ENCODE measurements around the gene FBXO24. TPM values are rescaled to one million over a fixed set of nuclear protein-coding genes. Genes with fewer than 3 reads are reported as not detected.

FBXO24 gene
- total RNA-seq, 8 experiments from 2014 or later: 0.25 to 1.9 (median 0.75) TPM

DNA sequence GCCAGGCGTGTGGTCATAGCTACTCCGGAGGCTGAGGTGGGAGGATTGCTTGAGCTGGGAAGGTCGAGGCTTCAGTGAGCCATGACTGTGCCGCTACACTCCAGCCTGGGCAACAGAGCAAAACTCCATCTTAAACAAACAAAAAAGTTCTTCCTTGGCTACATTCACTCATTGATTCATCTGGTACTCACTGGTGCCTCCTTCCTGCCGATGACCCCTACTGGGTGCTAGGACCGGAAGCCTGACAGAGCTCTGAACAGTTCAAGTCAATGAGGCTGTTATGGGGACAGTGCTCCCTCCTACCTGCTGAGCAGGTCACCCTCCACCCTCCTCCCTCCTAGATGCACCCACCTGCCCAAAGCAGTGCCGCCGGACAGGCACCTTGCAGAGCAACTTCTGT lies 21.0 kb downstream of the FBXO24 start:
- no peak overlapping the region for H3K27ac ChIP-seq
- WGBS, 10 experiments: 67 to 96% (median 94%) methylated on average over 1 to 6 of the region's 8 CpGs; no CpG with 5 or more reads in 7 of the 10 experiments
- H3K4me1 ChIP-seq (replicated peaks in 1 of 2): peaks cover 26 to 28% of the 10 kb centered on the region in 2 donors
- ATAC-seq (replicated peaks in 6 of 8): no peak
- no peak overlapping the region for H3K4me3 ChIP-seq
- in situ Hi-C loops (cut with MboI; ENCODE audit: low pct_unique_long_range_greater_than_20kb in 2 of 9, low sequenced_read_pairs in 9 of 9, unreplicated experiment in 9 of 9): no loop called here

DNA sequence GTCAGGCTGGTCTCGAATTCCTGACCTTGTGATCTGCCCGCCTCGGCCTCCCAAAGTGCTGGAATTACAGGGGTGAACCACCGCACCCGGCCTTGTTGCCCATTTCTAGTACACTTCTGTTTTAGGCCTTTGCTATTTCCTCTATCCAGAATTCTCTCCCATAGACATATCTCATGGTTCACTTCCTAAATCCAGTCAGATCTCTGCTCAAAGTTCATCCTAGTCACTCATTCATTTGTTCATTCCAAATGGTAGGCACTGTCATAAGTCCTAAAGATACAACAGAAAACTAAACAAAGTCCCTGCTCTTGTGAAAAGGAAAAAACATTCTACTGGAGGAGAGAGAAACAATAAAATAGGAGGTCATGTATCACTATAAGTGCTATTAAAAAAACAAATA lies 23.8 kb downstream of the FBXO24 start:
- no peak for ATAC-seq (replicated peaks in 6 of 8)
- Histone ChIP-seq H3K27ac (no peak overlapping the region), H3K4me3 (no peak overlapping the region), H3K4me1 (replicated peaks in 1 of 2) (peaks cover 8 to 11% of the 10 kb centered on the region in 2 donors)
- in situ Hi-C loops (cut with MboI; ENCODE audit: low pct_unique_long_range_greater_than_20kb in 2 of 9, low sequenced_read_pairs in 9 of 9, unreplicated experiment in 9 of 9): no loop called here
- WGBS, 10 experiments: 82 to 100% (median 96%) methylated on average over 4 to 5 of the region's 5 CpGs; no CpG with 5 or more reads in 7 of the 10 experiments

DNA sequence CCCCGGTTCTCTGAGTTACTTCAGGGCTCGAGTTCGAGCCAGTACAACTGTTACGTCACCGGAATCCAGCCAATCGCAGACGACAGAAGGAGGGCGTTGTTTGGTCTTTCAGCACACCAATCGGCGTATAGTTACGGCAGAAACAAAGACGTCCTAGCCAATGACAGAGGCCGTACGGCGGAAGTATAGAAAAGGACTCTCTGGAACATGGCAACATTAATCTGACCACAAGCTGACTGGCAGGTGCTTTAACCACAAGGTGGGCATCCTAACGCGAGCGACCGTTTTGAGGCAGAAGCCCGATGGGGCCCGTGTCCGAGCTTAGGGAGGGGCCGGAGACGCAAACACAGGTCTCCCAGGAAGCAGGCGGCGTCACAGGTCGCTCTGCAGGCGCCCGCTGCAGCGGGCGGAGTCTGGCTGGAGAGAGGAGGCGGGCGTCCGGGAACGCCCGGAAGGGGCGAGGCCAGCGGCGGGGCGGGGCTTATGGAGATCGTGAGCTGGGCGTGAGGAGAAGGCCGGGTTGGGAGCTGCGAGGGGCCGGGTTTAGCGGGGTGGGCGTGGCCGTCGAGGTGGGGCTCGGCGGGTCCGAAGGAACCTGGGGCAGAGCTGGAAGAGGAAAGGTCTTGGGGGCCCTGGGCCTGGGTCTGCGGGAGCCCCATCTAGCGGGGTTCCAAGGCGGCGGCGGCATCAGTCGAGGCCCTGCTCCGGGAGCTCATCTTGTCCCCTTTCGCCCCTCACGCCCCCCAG lies 26.0 kb downstream of the FBXO24 start, which contains the start of gene MOSPD3:
Gene MOSPD3 (plus strand): TSS at position 558 of the 747 bp plus-strand sequence. CDS start 252 bp downstream, outside the sequence.
- ATAC-seq (replicated peaks in 6 of 8): peak; percentile 90 to 95 (median 94)
- in situ Hi-C loops (cut with MboI; ENCODE audit: low pct_unique_long_range_greater_than_20kb in 2 of 9, low sequenced_read_pairs in 9 of 9, unreplicated experiment in 9 of 9): no loop called here
- WGBS, 10 experiments: 0 to 2% (median 1%) methylated on average over 7 to 15 of the region's 61 CpGs; no CpG with 5 or more reads in 4 of the 10 experiments

DNA sequence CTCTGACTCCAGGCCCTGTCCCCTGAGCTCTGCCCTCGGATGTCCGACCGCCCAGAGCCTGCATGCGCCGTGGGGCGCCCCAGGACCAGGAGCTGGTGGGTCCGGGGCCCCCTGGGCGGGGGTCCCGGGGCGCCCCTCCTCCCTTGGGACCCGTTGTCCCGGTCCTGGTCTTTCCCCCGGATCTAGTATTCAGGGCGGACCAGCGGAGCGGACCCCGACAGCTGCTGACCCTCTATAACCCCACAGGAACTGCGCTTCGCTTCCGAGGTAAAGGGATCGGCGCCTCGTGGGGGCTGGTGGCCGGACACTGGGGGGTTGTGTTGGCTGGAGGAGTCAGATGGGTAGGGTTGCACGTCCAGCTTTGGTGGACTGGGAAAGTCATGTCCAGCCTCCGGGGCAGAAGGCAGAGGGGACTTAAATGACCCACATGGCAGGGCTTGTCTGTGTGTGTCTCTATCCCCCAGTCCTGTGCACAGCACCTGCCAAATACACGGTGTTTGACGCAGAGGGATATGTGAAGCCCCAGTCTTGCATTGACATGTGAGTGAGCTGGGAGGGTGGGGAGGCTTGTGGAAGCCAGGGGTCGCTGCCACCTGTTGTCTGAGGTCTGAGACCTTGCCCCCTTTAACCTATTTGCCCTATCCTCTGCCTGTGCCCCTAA lies 26.7 kb downstream of the FBXO24 start:
- peak; percentile 1 to 20 (median 10) for ATAC-seq (replicated peaks in 6 of 8)
- in situ Hi-C loops (cut with MboI; ENCODE audit: low pct_unique_long_range_greater_than_20kb in 2 of 9, low sequenced_read_pairs in 9 of 9, unreplicated experiment in 9 of 9): no loop called here
- 0 to 50% (median 10%) methylated on average over 1 to 2 of the region's 29 CpGs; no CpG with 5 or more reads in 7 of the 10 experiments for WGBS, 10 experiments
- Histone ChIP-seq H3K27ac (peak overlapping the region; percentile 93 to 96), H3K4me1 (replicated peaks in 1 of 2) (peaks cover 3% of the 10 kb centered on the region in 2 donors), H3K4me3 (peak overlapping the region; percentile 65 to 95 (median 73))

More for the DNA sequence above, 26.0 kb downstream of the FBXO24 start, which contains the start of gene MOSPD3:
- peak within 1 kb of the TSS; percentile 93 to 96 for H3K27ac ChIP-seq
- H3K4me3 ChIP-seq: peak within 1 kb of the TSS; percentile 65 to 95 (median 73)
- H3K4me1 ChIP-seq (replicated peaks in 1 of 2): peaks cover 3% of the 10 kb centered on the region in 2 donors

DNA sequence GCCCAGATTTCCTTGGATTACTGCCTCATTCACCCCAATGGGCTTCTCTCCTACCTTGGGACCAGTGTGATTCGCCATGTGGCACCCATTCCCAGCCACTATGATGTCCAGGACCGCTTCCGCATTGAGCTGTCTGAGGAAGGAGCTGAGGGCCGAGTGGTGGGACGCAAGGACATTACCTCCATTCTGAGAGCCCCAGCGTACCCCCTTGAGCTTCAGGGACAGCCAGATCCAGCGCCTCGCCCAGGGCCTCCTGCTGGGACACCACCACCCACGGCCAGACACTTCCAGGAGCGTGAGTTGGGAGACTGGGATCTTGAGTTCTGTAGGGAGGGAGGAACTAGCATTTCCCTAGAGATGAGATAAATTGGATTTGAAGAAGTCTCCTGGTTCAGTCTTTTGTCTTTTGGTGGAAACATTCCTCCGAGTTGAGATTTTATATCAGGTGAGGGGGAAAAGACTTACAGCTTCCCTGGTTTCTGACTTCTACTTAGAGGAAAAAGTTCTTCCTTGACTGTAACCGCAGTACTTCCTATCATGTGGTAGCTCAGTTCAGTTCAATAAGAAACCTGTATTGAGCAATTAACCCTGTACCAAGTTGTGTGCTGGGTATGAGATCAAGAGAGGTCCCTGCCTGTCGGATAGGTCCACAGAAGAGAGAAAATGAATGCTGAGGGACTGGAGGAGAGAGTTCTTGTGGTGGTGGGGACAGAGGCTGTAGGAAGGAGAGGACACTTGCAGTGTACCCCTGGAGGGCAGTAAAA lies 27.5 kb downstream of the FBXO24 start:
- H3K4me1 ChIP-seq (replicated peaks in 1 of 2): peaks cover 3% of the 10 kb centered on the region in 2 donors
- 81 to 100% (median 92%) methylated on average over 2 to 9 of the region's 13 CpGs; no CpG with 5 or more reads in 2 of the 10 experiments for WGBS, 10 experiments
- in situ Hi-C loops (cut with MboI; ENCODE audit: low pct_unique_long_range_greater_than_20kb in 2 of 9, low sequenced_read_pairs in 9 of 9, unreplicated experiment in 9 of 9): no loop called here
- ATAC-seq (replicated peaks in 6 of 8): no peak
- H3K4me3 ChIP-seq: peak overlapping the region; percentile 65 to 95 (median 73)
- H3K27ac ChIP-seq: no peak overlapping the region

DNA sequence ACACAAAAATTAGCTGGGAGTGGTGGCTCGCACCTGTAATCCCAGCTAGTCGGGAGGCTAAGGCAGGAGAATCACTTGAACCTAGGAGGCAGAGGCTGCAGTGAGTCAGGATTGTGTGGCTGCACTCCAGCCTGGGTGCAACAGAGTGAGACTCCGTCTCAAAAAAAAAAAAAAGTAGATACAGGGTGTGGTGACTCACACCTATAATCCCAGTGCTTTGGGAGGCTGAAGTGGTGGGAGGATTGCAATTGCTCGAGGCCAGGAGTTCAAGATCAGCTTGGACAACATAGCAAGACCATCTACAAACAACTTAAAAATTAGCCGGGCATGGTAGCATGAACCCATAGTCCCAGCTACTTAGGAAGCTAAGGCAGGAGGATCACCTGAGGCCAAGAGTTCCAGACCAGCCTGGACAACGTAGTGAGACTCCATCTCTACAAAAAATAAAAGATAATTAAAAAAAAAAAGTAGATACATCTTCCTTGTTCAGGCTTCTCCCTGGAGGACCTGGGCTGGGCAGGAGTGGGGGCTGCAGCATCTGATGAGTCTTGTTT lies 28.3 kb downstream of the FBXO24 start:
- ATAC-seq (replicated peaks in 6 of 8): no peak
- H3K4me1 ChIP-seq (replicated peaks in 1 of 2): peaks cover 3% of the 10 kb centered on the region in 2 donors
- H3K4me3 ChIP-seq: no peak overlapping the region
- in situ Hi-C loops (cut with MboI; ENCODE audit: low pct_unique_long_range_greater_than_20kb in 2 of 9, low sequenced_read_pairs in 9 of 9, unreplicated experiment in 9 of 9): no loop called here
- 60 to 100% (median 90%) methylated on average over 1 to 4 of the region's 6 CpGs; no CpG with 5 or more reads in 1 of the 10 experiments for WGBS, 10 experiments
- no peak overlapping the region for H3K27ac ChIP-seq

DNA sequence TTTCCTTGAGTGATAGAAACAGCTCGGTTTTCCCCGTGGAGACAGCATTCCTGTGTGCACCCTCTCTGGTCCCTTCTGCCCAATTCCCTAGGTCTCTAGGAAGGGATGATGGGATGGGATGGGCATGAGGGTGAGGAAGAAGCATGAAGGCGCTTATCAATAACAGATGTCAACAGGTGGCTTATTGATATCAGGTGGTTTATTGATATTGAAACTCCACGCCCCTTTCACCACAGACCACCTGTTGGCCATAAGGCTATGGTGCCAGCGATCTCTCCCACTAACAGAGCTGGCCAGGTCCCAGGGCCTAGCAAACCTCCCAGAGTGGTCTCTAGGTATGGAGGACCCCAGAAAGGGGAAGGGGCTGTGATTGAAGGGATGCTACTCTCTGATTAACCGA lies 34.1 kb downstream of the FBXO24 start:
- in situ Hi-C loops (cut with MboI; ENCODE audit: low pct_unique_long_range_greater_than_20kb in 2 of 9, low sequenced_read_pairs in 9 of 9, unreplicated experiment in 9 of 9): no loop called here
- no peaks in the 10 kb centered on the region for H3K4me1 ChIP-seq (replicated peaks in 1 of 2)
- H3K27ac ChIP-seq: no peak overlapping the region
- 67 to 100% (median 97%) methylated on average over 1 to 6 of the region's 6 CpGs; no CpG with 5 or more reads in 4 of the 10 experiments for WGBS, 10 experiments
- no peak for ATAC-seq (replicated peaks in 6 of 8)
- H3K4me3 ChIP-seq: no peak overlapping the region

DNA sequence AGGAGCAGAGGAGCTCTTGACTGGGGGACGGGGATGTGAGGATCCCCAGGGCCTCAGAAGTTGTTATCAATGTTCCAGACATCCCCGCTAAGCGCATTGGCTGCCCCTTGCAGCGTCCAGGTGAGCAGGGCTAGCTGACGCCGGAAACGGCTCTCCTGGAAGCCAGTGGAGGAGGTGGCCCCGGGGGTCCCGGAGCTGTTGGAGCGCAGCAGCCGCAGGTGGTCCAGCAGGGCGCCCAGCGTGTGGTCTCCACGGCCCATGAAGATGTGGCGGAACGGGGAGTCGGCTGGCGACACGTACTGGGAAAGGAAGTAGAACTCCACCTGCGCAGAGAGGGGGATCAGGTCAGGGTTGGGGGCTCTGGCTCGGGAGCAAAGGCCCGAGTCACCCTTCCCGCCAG lies 34.7 kb downstream of the FBXO24 start:
- in situ Hi-C loops (cut with MboI; ENCODE audit: low pct_unique_long_range_greater_than_20kb in 2 of 9, low sequenced_read_pairs in 9 of 9, unreplicated experiment in 9 of 9): no loop called here
- 22 to 100% (median 94%) methylated on average over 1 to 14 of the region's 23 CpGs; no CpG with 5 or more reads in 4 of the 10 experiments for WGBS, 10 experiments
- no peak for ATAC-seq (replicated peaks in 6 of 8)

DNA sequence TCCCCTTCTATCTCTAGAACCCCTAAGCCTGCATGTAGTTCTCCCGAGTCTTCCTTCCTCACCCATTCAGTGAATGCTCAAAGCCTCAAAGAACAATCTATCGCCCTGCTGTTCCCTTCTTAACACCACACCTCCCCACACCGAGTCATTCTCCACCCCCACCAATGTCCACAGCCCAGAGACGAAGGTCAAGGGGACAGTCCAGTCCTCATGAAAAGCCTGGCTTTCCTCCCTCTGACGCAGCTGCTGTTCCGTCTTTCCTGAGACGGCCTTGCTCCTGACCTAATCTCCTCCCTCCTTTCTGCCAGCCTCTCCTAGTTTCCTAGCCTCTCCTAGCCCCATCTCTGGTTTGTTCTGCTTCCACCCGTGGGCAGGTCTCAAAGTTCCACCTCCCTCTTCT lies 35.4 kb downstream of the FBXO24 start:
- 51 to 76% (median 73%) methylated on average over 2 to 6 of the region's 8 CpGs; no CpG with 5 or more reads in 3 of the 10 experiments for WGBS, 10 experiments
- in situ Hi-C loops (cut with MboI; ENCODE audit: low pct_unique_long_range_greater_than_20kb in 2 of 9, low sequenced_read_pairs in 9 of 9, unreplicated experiment in 9 of 9): no loop called here
- Histone ChIP-seq H3K4me1 (replicated peaks in 1 of 2) (no peaks in the 10 kb centered on the region), H3K4me3 (no peak overlapping the region), H3K27ac (no peak overlapping the region)
- ATAC-seq (replicated peaks in 6 of 8): no peak

More for the DNA sequence above, 34.7 kb downstream of the FBXO24 start:
- Histone ChIP-seq H3K4me1 (replicated peaks in 1 of 2) (no peaks in the 10 kb centered on the region), H3K27ac (no peak overlapping the region), H3K4me3 (no peak overlapping the region)

DNA sequence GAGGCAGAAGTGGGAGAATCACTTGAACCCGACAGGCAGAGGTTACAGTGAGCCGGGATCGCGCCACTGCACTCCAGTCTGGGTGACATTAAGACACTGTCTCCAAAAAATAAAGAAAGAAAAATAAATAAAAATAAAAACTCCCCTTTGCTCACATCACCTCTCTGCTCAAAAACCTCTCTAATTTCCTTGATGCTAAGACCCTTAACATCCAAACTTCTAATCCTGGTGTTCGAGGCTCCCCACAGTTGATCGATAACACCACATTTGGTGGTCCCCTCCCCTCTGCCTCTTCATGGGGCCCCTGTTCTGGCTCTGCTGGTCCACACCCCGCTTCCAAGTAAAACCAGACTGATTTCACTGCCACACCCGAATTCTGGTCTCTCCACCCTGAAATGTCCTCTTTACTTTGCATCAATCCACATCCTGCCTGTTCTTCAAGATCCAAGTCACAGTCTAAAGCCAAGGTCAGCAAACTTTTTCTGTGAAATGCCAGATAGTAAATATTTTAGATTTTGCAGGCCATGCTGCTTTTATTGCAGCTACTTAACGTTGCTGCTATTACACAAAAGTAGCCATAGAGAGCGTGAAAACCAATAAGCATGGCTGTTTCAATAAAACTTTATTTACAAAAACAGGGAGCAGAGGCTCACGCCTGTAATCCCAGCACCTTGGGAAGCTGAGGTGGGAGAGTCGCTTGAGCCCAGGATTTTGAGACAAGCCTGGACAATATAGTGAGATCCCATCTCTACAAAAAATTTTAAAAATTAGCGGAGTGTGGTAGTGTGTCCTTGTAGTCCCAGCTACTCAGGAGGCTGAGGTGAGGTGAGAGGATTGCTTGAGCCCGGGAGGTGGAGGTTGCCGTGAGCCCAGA lies 38.1 kb downstream of the FBXO24 start:
- no peak overlapping the region for H3K4me3 ChIP-seq
- ATAC-seq (replicated peaks in 6 of 8): peak in 2 of 8 experiments; percentile 41 to 62
- H3K4me1 ChIP-seq (replicated peaks in 1 of 2): peaks cover 0 to 3% of the 10 kb centered on the region in 2 donors
- no peak overlapping the region for H3K27ac ChIP-seq
- WGBS, 10 experiments: 34 to 97% (median 76%) methylated on average over 3 to 13 of the region's 15 CpGs; no CpG with 5 or more reads in 1 of the 10 experiments
- in situ Hi-C loops (cut with MboI; ENCODE audit: low pct_unique_long_range_greater_than_20kb in 2 of 9, low sequenced_read_pairs in 9 of 9, unreplicated experiment in 9 of 9): no loop called here

DNA sequence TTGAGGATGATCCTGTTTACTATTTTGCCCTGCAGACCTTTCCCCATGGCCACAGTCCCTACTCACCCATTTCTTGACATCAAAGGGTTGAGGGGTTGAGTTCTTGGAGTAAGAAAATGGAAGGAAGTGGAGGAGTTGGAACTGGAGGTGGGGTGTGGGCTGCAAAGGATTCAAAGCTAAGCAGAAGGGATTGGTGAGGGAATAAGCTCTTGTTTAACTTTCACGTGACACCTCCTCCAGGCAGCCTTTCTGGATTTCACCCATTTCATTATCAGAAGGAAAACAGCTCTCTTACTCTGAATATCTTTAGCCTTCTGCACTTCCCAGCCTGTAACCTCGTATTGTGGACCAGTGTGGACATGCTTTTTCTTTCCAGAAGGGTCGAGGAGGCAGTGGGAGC lies 39.9 kb downstream of the FBXO24 start:
- no peak for ATAC-seq (replicated peaks in 6 of 8)
- 0 to 33% (median 17%) methylated on average over 1 to 2 of the region's 3 CpGs; no CpG with 5 or more reads in 7 of the 10 experiments for WGBS, 10 experiments
- in situ Hi-C loops (cut with MboI; ENCODE audit: low pct_unique_long_range_greater_than_20kb in 2 of 9, low sequenced_read_pairs in 9 of 9, unreplicated experiment in 9 of 9): no loop called here
- Histone ChIP-seq H3K4me1 (replicated peaks in 1 of 2) (peaks cover 0 to 3% of the 10 kb centered on the region in 2 donors), H3K27ac (no peak overlapping the region), H3K4me3 (peak overlapping the region in 3 of 5 donors; percentile 22 to 31 (median 29))
